Middle frontal gyrus (tissue), 1 donor: ENCODE measurements around the gene ZNF555.

ENCODE experiments used
- DNase-seq: peaks from one replicate; pipeline ENCODE4 v3.0.0-alpha.2; 2015; ENCODE audit warnings: low spot score; ENCODE audit errors: extremely low spot score

The ZNF555 gene

GRCh38 chr19:2824129-2824528 is 17.1 kb upstream of the ZNF555 start:
- DNase-seq, result no peak

DNA sequence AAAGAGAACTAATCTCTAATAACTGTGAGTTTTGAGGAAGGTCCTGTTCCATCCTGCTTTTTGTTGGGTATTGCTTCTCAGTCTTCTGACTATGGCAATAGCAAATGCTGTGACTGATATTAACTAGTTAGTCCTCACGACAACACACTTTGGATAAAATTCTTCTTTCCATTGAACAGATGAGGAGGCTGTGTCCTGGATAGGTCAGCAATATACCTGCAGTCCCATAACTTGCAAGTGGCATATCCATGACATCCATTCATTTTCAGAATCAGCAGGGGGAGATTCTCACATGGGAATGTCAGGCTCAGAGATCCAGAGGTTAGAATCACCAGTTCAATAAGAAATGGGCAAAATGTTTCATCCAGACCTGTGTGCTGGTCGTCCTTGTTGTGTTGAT is 14.3 kb upstream of the ZNF555 start:
- no peak for DNase-seq

DNA sequence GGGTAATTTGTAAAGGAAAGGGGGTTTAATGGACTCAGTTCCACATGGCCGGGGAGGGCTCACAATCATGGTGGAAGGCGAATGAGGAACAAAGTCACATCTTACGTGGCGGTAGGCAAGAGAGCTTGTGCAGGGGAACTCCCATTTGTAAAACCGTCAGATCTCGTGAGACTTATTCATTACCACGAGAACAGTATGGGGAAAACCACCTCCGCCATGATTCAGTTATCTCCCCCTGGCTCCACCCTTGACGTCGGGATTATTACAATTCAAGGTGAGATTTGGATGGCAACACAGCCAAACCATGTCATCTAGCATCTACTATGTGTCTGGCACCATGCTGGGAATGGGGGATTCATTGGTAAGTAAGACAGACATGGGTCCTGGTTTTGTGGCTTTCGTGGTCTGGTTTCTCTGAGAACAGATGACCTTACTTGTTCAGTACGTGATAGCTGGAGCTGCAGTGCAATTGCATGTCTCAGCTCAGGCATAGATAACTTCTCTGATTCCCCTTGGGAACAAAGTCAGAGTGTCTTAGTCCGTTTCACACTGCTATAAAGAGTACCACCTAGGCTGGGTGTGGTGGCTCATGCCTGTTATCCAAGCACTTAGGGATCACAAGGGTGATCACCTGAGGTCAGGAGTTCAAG is 13.3 kb upstream of the ZNF555 start:
- no peak for DNase-seq

DNA sequence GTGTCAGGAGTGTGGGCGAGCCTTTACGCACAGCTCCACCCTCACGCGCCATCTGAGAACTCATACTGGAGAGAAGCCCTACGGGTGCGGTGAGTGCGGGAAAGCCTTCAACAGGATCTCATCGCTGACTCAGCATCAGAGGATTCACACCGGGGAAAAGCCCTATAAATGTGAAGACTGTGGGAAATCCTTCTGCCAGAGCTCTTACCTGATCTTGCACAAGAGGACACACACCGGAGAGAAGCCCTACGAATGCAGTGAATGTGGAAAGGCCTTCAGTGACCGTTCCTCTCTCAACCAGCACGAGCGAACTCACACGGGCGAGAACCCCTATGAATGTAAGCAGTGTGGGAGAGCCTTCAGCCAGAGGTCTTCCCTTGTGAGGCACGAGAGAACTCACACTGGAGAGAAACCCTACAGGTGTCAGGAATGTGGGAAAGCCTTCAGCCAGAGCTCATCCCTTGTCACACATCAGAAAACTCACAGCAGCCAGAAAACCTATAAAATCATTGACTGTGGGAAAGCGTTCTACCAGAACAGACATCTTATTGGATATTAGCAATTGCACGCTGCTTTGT is 6.9 kb upstream of the ZNF555 start:
- no peak for DNase-seq

DNA sequence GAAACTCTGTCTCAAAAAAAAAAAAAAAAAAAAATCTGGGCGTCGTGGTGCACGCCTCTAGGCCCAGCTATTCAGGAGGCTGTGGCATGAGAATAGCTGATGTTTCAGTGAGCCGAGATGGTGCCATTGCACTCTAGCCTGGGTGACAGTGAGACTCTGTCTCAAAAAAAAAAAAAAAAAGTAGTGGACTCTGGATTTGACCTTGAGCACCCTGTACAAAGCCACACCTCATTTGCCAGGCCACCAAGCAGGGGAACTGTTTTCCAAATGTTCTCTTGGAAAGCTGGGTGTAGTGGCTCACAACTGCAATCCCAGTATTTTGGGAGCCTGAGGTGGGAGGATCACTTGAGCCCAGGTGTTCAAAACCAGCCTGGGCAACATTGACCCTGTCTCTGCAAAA is 3.8 kb upstream of the ZNF555 start:
- no peak for DNase-seq

DNA sequence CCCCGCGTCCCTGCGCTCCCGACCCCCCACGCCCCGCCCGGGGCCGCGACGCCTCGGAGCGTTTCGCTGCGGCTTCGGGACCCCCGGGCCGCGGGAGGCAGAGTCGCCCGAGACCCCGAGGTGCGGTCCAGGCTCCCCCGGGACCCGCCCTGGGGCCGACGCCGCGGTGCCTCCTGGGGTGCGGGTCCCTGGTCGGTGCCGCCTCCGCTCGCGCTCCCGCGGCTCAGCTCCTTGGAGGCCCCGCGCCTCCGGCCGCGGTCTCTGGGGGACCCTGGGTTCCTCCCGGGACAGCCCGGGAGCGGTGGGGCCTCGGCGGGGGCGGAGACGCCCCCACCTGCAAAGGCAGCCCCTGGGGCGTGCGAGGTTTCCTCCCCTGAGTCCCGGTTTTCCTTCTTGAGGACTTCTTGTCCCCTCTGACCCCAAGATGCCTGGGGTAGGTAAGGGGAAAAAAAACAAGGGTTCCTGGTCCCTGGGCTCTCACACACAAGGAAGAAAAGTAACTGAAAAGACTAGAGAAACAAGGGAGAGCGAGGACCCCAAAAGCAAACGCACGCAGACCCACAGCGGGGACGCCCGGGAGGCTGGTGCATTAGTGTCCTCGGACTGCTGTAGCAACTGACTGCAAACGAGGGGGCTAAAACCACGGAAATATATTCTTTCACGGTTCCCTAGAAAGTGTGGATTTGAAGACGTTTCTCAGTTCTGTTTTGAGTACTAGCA is 740 bp downstream of the ZNF555 start:
- no peak for DNase-seq

GRCh38 chr19:2845107-2845506 is 3.8 kb downstream of the ZNF555 start:
- DNase-seq, result no peak

DNA sequence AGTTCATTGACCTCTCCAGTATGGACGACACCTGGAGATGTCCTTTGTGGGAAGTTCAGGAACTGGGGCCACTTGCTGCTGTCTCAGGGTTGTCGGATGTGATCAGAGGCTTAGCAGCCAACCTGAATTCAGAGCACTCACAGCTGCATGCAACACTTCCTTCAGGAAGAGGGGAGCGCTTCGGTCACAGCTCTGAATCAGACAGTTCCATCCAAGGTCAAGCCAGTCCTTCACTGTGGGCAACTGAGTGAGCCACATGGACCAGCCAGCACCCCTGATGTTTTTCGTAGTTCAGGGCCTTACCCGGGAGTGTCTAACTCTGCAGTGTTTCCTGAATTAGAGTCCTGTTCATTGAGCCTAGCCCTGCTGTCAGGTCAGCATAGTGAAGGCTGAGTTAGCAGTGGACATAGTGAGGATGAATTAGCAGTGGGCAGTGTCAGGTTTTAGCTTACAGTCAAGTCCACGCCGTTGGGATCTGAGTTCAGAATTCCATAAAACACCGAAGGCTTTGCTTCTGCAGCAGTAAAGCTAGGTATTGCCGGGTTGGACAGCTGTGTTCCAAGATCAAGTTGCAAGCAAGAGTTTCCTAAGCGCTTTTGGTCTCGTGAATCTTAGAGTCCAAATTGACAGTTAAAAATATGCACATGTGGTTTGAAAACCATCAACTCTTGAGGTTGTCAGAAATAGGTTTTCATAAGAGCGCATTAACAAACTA is 5.1 kb downstream of the ZNF555 start:
- no peak for DNase-seq

DNA sequence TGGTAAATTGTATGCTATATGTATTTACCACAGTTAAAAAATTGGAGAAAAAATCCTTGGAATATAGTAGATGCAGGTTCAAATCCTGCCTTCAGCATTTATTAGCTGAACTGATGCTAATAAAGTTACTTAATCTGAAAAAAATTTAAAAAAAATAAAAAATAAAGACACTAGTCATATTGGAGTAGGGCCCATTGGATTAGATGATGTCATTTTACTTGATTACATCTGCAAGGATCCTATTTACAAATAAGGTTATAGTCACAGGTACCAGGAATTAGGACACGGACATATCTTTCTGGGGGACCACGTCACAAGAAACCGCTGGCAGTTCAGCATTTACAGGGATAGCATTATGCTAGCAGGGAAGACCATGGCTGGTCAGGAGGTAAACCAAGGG is 6.2 kb downstream of the ZNF555 start:
- DNase-seq, result no peak

DNA sequence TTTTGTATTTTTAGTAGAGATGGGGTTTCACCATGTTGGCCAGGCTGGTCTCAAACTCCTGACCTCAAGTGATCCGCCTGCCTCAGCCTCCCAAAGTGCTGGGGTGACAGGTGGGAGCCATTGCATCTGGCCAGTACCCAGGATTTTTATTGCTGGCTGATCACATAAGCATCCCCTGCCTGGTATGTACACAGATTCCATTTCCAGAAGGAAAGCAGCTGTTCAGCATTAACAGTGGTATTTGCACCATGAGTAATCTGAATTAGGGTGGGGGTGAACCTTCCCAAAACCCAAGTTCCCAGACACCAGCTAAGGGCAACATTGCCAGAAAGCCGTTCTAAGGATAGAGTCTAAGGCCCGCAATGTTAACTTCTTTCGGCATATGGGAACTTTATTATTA is 7.3 kb downstream of the ZNF555 start:
- DNase-seq, result no peak

- no peak for DNase-seq
These were observed 9.1 kb downstream of the ZNF555 start for GRCh38 chr19:2850256-2850925.

- no peak for DNase-seq
These were observed 11.3 kb downstream of the ZNF555 start for GRCh38 chr19:2852598-2852997.

DNA sequence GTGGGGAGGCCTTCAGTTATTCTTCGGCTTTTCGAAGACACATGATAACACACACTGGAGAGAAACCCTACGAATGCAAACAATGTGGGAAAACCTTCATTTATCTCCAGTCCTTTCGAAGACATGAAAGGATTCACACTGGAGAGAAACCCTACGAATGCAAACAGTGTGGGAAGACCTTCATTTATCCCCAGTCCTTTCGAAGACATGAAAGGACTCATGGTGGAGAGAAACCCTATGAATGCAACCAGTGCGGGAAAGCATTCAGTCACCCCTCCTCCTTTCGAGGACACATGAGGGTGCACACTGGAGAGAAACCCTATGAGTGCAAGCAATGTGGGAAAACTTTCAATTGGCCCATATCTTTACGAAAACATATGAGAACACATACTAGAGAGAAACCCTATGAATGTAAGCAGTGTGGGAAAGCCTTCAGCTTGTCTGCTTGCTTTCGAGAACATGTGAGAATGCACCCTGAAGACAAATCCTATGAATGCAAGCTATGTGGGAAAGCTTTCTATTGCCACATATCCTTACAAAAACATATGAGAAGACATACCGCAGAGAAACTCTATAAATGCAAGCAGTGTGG is 11.8 kb downstream of the ZNF555 start:
- no peak for DNase-seq

- DNase-seq, result no peak
These were observed 13.6 kb downstream of the ZNF555 start for GRCh38 chr19:2854849-2855248.

- no peak for DNase-seq
These were observed 15.3 kb downstream of the ZNF555 start for GRCh38 chr19:2856457-2857050.

- DNase-seq, result no peak
These were observed 17.6 kb downstream of the ZNF555 start for GRCh38 chr19:2858864-2859263.

DNA sequence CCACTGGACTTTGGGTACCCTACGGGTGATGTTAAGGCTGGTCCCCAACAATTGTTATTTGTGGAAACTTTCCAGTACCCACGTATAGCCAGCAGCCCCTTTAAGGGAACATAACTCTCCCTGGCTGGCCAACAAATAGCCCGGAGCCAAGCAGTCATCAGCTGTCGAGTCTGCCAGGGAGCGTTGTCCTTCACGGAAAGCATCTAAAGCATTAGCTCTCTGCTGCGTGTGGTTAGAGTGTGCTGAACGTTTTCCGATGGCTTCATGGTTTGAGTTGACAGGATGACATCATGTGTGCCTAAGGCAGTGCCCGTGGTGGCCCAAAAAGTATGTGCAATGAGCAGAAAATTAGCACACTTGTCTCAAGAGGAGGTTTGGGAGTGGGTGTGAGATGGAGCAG is 22.5 kb downstream of the ZNF555 start:
- DNase-seq, result no peak

DNA sequence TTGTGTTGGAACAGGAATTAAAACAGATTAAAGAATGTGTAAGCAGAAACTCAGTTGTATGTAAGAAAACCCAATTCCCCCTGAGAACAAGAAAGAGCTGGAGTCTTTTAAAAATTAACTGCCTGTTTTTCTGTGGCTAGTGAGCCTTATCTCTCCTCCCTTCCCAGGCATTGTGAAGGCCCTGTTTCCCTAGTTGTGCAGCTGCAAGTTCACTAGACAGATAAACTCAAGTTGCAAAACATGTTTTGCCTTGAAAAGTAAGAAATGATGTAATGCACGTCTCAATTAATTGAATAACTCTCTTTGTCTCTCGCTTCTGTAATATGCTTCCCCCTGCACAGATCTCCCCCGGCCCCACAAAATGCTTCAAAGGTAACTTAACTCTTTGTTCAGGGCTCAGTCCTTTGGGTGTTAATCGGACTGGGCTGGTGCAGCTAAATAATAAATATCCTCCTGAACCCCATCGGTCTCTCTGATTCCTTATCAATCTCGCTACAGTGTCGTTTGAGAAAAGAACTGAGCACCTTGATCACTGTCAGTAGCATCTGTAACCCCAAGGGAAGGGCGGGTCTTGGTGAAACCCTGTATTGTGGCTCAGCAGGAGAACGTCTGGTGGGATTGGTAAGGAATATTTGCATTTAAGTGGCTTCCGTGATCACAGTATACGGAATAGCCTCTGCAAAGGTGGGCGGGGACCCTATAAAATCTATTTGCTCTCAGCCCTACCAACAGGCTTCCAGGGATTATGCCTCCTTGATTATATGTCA is 24.2 kb downstream of the ZNF555 start:
- no peak for DNase-seq

DNA sequence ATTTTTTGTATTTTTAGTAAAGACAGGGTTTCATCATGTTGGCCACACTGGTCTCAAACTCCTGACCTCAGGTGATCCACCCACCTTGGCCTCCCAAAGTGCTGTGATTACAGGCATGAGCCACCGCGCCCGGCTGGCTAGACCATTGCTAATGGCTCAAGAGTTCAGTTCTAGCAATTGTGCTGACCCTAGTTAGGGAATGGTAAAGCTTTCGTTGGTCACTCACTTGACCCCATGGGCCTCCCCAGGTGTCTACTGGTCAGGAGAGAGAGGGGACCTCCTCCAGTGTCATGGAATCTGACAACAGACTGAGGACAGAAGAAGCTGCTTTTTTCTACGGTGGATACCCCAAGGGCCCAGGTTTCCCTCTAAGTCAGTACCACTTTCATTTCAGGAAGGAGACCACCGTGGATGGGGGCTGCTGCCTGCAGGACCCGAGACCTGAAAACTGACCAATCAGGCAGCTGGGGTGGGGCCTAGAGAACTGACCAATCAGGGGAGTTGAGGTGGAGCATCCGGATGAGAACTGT is 25.3 kb downstream of the ZNF555 start:
- no peak for DNase-seq
